Colonic mucosa (tissue), 4 donors: ENCODE data around the gene AFAP1L2. TPM values are rescaled to one million over a fixed set of nuclear protein-coding genes. Genes with fewer than 3 reads are reported as not detected.

Experiments used
- DNase-seq: peaks from one replicate; pipeline ENCODE4 v3.0.0-alpha.2; 2020
- H3K27ac ChIP-seq: fragments of 200-600 bp; one replicate; pipeline ENCODE4 v1.8.0; 2021
- H3K27me3 ChIP-seq: fragments of 200-600 bp; one replicate; pipeline ENCODE4 v1.8.0; 2021
- H3K36me3 ChIP-seq: fragments of 200-600 bp; one replicate; pipeline ENCODE4 v1.8.0; 2021
- H3K4me1 ChIP-seq: fragments of 200-600 bp; one replicate; pipeline ENCODE4 v1.8.0; 2021; ENCODE audit warnings: mild to moderate bottlenecking
- H3K4me3 ChIP-seq: fragments of 200-600 bp; one replicate; pipeline ENCODE4 v1.8.0; 2021
- H3K9ac ChIP-seq, 2 donors: one replicate each; pipeline ENCODE4 v1.7.0; 2013; ENCODE audit warnings: control low read depth in 2 of 2, low read depth in 2 of 2, low read length in 2 of 2
- H3K9me3 ChIP-seq: fragments of 200-600 bp; one replicate; pipeline ENCODE4 v1.8.0; 2021
- CTCF ChIP-seq: fragments of 200-600 bp; IDR thresholded peaks from one replicate; pipeline ENCODE4 v1.8.0; 2022; ENCODE audit warnings: antibody characterized with exemption, mild to moderate bottlenecking
- intact Hi-C: fragments of 100-400 bp; cut with DNase I; formaldehyde crosslinking; loops from one replicate; pipeline ENCODE4 v1.14.1; 2022
- total RNA-seq, 2 donors: library from RNA; stranded (reverse); fragmentation: NEBNext Ultra II Directional in 1 of 2; extraction: Animal tissue kit (Norgen Biotek cat#: 25700) in 1 of 2; gene quantifications; one replicate each; pipeline ENCODE4 v1.2.1, GENCODE V29; 2021
- donor health status: healthy.
- donor health status: DM: no; HTN: no; CAD: no.
- donor health status: DM: no; HTN: no; CAD: no.

AFAP1L2 gene
- total RNA-seq, 2 donors from 2014 or later: 7.9 to 13.7 TPM

- no peak overlapping the region for H3K4me3 ChIP-seq
- no peaks in the 10 kb centered on the region for H3K36me3 ChIP-seq
- no peak overlapping the region for H3K9ac ChIP-seq
- H3K4me1 ChIP-seq: no peaks in the 10 kb centered on the region
- no peak for DNase-seq
- no peaks in the 10 kb centered on the region for H3K9me3 ChIP-seq
- no peaks in the 10 kb centered on the region for H3K27me3 ChIP-seq
- H3K27ac ChIP-seq: no peak overlapping the region
- intact Hi-C loops: no loop called here
- no peak for TF ChIP-seq CTCF
These were observed 154.1 kb downstream of the AFAP1L2 start for GRCh38 chr10:114250236-114250635.

GRCh38 chr10:114246679-114247305, 157.5 kb downstream of the AFAP1L2 start:
- Histone ChIP-seq H3K4me3 (no peak overlapping the region), H3K36me3 (no peaks in the 10 kb centered on the region), H3K4me1 (no peaks in the 10 kb centered on the region), H3K9ac (peak overlapping the region in 1 of 2 donors; percentile 51), H3K27ac (peak overlapping the region; percentile 44), H3K27me3 (no peaks in the 10 kb centered on the region), H3K9me3 (no peaks in the 10 kb centered on the region)
- no peak for TF ChIP-seq CTCF
- intact Hi-C loops: no loop called here
- DNase-seq: no peak

DNA sequence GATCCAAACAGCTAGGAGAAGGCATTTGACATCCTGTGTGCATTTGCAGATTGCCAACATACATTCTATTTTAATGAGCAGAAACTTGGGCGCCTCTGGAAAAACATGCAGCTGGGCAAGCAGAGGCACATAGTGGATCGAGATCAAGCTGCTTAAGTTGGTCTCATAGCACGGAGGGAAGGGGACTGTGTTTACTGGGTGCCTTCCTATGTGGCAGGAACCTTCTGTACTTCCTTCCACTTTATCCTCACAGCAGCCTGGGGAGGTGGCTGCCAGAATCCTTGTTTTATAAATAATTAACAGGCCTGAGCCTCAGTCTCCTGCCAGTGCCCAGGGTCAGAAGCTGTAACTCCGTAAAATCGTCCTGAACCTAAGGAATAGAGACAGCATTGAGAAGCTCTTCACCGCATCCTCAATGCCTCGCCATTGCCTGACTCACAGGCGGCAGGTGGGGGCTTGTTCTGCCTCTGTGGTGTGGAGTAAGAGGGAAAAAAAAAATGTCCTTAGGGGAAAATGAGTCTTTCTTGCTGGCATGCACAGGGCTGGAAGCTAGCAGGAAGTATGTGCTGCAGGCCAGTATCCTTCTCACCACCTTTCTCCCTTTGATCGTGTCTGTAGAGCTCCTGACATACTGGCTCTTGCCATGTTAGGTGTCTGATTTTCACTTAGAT, 159.0 kb downstream of the AFAP1L2 start:
- H3K27ac ChIP-seq: peak overlapping the region; percentile 9
- no peak for TF ChIP-seq CTCF
- H3K4me1 ChIP-seq: no peaks in the 10 kb centered on the region
- DNase-seq: peak; percentile 47
- intact Hi-C loops: no loop called here
- peaks cover 5% of the 10 kb centered on the region for H3K27me3 ChIP-seq
- H3K36me3 ChIP-seq: no peaks in the 10 kb centered on the region
- H3K9me3 ChIP-seq: no peaks in the 10 kb centered on the region
- no peak overlapping the region for H3K4me3 ChIP-seq
- H3K9ac ChIP-seq: no peak overlapping the region

Other genes with a start within 250 kb of the AFAP1L2 start
- 10 to 100 TPM; 31.2 to 53.1 TPM for gene CCDC186, start 230.3 kb downstream of the AFAP1L2 start, total RNA-seq
- gene TDRD1, start 225.1 kb downstream of the AFAP1L2 start, total RNA-seq: under 1 TPM; 0.05 to 0.57 TPM
- 1 to 10 TPM; 2.4 to 2.6 TPM for gene VWA2, start 165.2 kb downstream of the AFAP1L2 start, total RNA-seq